GM21619 (cell line): ENCODE data around the gene EYA2.

Experiments
- ATAC-seq: cut with Tn5 transposase; IDR thresholded peaks from one replicate; pipeline ENCODE4 v1.9.1; 2021; ENCODE audit not compliant: unreplicated experiment

The EYA2 gene

DNA sequence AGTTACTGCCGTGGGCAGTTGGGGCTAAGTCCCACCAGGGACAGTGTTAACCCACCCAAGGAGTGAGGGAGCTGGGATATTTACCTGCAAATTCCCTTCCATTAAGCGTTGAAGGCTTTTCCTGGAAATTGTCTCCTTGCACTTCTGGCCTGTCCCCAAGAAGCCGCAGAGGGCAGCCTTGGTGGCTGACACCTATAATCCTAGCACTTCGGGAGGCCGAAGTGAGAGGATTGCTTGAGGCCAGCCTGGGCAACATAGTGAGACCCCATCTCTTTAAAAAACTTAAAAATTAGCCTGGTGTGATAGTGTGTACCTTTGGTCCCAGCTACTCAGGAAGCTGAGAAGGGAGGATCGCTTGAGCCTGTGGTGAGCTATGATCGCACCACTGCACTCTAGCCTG is 204.4 kb downstream of the EYA2 start:
- no peak for ATAC-seq

GRCh38 chr20:47099825-47100441 is 205.3 kb downstream of the EYA2 start:
- no peak for ATAC-seq

- no peak for ATAC-seq
Observed at GRCh38 chr20:47102629-47103028, 208.0 kb downstream of the EYA2 start.

DNA sequence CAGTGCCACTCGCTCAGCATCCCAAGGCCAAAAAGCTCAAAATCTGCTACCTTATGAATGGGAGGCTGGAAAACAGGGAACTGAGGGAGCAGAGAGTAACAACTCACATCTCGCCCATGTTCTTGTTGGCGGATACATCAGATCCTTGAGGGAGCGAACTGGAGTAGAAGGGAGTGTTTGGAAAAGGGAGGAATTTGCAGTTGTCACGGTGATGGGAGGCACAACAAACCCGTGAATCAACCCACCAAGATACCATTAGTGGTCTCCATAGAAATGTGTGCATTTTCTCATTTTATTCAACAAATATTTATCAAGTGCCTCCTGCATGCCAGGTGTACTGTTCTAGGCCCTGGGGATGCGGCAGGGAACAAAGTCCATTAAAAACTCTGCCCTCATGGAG is 212.1 kb downstream of the EYA2 start:
- ATAC-seq: no peak

- no peak for ATAC-seq
Observed at GRCh38 chr20:47108994-47109393, 214.4 kb downstream of the EYA2 start.

GRCh38 chr20:47110819-47111218 is 216.2 kb downstream of the EYA2 start:
- ATAC-seq: no peak

DNA sequence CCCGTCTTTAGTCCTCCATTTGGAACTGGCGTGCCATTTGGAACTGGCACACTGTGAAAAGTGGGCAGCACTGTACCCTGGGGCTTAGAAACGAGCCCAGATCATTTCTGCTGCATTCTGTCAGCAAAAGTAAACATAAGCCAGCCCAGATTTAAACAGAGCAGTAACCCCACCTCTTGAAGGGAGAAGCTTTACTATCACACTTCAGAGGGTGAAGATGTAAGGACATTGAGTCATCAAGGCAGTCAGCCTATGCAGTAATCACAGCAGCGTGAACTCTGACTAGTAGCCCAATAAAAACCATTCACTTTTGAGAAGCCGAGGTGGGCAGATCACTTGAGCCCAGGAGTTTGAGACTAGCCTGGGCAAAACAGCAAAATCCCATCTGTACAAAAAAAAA is 216.9 kb downstream of the EYA2 start:
- no peak for ATAC-seq

- ATAC-seq: no peak
Observed at GRCh38 chr20:47113362-47114109, 218.9 kb downstream of the EYA2 start.

- no peak for ATAC-seq
Observed at GRCh38 chr20:47115694-47116093, 221.1 kb downstream of the EYA2 start.

DNA sequence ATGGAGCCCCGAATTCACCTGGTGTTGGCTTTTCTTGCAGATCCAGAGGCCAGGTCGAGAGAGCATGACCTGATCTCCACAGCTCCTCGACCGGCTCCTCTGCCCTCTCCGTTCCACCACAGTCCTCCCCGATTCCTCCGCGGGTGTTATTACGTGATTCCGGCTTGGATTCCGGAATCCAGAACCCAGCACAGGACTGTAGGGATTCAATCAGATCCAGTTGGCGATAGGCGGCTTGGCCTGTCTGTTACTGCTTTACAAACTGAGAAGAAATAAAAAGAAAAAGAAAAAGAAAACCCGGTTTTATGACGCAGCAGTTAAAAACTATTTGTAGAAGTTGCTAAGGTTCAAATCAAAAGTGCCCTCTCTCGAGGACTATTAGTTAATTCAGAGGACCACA is 222.7 kb downstream of the EYA2 start:
- no peak for ATAC-seq

DNA sequence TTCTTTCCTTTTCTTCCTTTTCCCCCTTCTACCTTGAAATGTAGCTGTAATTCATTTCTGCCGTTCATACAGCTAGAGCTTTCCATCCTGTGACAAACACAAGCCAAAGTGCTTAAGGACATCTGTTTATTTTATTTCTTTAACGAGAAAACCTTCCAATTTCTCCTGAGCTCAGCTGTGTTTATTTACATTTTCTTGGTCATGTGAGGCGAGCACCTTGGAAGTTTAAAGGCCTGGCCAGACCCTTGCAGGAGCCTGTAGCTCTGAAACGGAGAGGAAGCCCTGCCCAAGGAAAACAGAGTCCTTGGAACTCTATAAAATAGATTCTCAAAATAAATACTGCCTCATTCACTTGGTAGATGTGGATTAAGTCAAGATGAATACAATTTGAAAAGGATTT is 223.1 kb downstream of the EYA2 start:
- no peak for ATAC-seq

- ATAC-seq: no peak
Observed at GRCh38 chr20:47118206-47118605, 223.6 kb downstream of the EYA2 start.

DNA sequence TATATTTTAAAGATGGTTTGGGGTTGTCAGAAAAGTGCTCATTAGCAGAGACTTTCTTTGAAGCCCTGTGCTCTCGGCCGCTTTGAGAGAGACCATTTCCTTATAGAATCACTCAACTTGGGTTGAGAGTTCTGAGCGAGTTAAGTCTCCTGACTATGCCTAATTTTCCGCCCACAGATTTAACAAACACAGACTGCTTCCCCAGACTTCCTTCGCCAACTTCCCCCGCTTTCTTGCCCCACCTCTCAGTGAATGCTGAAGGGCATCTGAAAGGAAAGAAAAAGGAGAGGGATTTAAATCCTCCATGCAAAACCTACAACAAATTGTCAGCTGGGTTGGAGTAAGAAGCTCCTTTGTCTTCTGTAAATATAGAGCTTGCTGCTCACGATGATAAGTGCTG is 224.0 kb downstream of the EYA2 start:
- ATAC-seq: no peak

DNA sequence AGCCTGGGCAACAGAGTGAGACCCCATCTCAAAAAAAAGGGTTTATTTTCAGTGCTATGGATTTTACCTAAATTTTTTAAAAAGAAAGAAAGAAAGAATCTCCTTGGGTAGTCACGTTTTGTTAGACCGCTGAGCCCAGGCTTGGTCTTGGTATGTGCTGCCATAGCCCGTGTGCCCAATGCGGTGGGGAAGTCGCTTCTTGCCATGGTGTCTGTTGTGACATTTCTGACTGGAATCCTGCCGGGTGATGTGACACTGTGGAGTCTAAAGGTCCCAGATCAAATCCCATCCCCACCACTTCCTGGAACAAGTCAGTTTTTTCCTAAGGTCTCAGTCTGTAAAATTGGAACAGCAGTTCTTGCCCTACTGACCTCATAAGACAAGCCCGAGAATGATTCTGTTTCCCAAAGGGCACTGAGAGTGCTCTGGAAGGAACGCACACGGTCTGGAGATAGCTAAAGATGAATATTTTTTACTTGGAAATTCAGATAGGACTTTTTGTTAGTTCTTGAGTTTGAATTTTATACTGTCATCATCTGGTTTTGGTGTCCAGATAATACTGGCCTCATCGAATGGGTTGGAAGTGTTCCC is 225.8 kb downstream of the EYA2 start:
- ATAC-seq: no peak

- no peak for ATAC-seq
Observed at GRCh38 chr20:47122560-47122959, 227.9 kb downstream of the EYA2 start.

DNA sequence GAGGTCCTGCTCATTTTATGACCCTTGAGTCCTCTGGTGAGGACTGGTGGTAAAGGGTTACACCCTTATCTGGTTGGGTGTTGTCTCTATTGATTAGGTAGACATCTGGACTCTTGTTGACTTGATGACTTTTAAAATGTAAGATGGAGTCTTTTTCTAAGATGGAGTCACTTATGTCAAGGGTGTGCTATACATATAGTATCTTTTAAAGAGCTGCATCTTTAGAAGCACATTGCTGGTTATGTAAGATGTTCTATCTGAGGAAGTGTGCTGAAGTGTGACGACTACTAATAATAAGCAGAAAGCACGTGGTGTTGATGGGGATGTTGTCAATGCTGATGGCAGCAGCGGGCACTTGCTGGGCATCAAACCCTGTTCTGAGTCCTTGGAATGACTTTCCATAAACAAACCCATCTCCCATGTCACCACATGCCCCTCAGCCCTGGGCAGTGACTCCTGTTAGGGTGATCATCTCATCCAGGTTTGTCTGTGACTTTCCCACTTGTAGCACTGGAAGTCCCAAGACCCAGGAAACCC is 229.6 kb downstream of the EYA2 start:
- no peak for ATAC-seq

- ATAC-seq: no peak
Observed at GRCh38 chr20:47125508-47125757, 230.8 kb downstream of the EYA2 start.

- ATAC-seq: no peak
Observed at GRCh38 chr20:47125758-47126591, 231.3 kb downstream of the EYA2 start.

- ATAC-seq: no peak
Observed at GRCh38 chr20:47126709-47127108, 232.1 kb downstream of the EYA2 start.

DNA sequence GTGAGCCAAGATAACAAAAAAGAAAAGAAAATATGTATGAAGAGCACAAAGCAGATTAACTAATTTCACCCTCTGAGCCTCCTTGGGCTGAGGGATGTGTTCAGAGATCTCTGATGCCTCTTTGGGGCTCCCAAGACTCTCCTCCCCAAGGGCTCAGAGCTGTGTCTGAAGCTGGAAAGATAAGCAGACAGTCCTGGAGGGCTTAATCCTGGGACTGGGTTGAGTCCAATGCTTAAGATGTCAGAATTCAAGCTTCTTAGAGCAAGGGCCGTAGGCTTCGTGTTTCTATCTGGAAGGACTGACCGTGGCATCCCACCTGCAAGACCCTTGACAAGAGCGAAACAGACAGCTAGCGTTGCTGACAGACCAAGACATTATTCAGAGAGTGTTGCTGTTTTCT is 232.9 kb downstream of the EYA2 start:
- no peak for ATAC-seq

DNA sequence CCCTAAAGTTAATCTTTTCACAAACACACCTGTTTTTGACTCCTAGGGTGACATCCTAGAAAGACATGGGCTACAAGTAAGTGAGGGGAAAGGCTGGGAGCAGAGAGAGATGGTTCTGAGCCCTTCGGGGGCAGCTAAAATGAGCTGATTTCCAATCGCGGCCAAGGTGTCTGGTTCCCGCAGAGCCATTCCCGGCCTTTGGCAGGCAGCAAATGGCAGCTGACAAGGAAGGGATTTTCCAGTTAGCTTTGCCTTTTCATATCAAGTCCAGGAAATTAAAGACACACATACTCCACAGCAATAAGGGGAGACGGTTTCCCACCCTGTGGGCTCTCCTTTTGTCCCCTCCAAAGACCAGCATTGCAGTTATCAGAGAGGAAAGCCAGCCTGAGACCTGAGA is 233.4 kb downstream of the EYA2 start:
- no peak for ATAC-seq

- ATAC-seq: no peak
Observed at GRCh38 chr20:47129306-47129705, 234.7 kb downstream of the EYA2 start.
